Lung (tissue), 12 donors: ENCODE measurements around the gene UBA1. TPM values are rescaled to one million over a fixed set of nuclear protein-coding genes. Genes with fewer than 3 reads are reported as not detected.

Source experiments
- ATAC-seq: fragments of 200-7000 bp; cut with Tn5 transposase; one replicate; pipeline ENCODE4 v1.9.1; 2020; ENCODE audit warnings: moderate number of reproducible peaks; ENCODE audit not compliant: insufficient read depth, low FRiP score
- DNase-seq, 3 donors: peaks; one replicate each; pipeline ENCODE4 v3.0.0-alpha.2; 2013 to 2017
- H3K27ac ChIP-seq, 2 donors: one replicate each; pipeline ENCODE4 v1.5.1; 2013; ENCODE audit warnings: mild to moderate bottlenecking in 2 of 2, moderate library complexity in 2 of 2, control low read depth in 1 of 2, inconsistent platforms in 1 of 2, low read depth in 1 of 2, low read length in 1 of 2
- H3K27me3 ChIP-seq, 3 donors: one replicate each; pipeline ENCODE4 v1.5.1; 2013; ENCODE audit warnings: low read length in 2 of 3; ENCODE audit not compliant: control insufficient read depth in 3 of 3, insufficient read depth in 3 of 3
- H3K36me3 ChIP-seq, 4 donors: one replicate each; pipeline ENCODE4 v1.5.1; 2013; ENCODE audit warnings: low read length in 4 of 4, mild to moderate bottlenecking in 1 of 4, moderate library complexity in 1 of 4; ENCODE audit not compliant: control insufficient read depth in 4 of 4, insufficient read depth in 4 of 4
- H3K4me1 ChIP-seq, 5 donors: one replicate each; pipeline ENCODE4 v1.5.1; 2013; ENCODE audit warnings: low read length in 5 of 5, mild to moderate bottlenecking in 2 of 5, moderate library complexity in 1 of 5; ENCODE audit not compliant: control insufficient read depth in 5 of 5, insufficient read depth in 5 of 5
- H3K4me3 ChIP-seq: one replicate; pipeline ENCODE4 v1.5.1; 2013; ENCODE audit warnings: mild to moderate bottlenecking, control low read depth, moderate library complexity
- H3K9ac ChIP-seq, 2 donors: one replicate each; pipeline ENCODE4 v1.5.1; 2013; ENCODE audit warnings: low read length in 2 of 2, control low read depth in 1 of 2; ENCODE audit not compliant: insufficient read depth in 1 of 2
- H3K9me3 ChIP-seq, 4 donors: one replicate each; pipeline ENCODE4 v1.5.1; 2013; ENCODE audit warnings: low read length in 3 of 4, mild to moderate bottlenecking in 1 of 4, moderate library complexity in 1 of 4; ENCODE audit not compliant: control insufficient read depth in 4 of 4, insufficient read depth in 3 of 4
- CTCF ChIP-seq: IDR thresholded peaks from 2 replicates; pipeline ENCODE4 v1.5.1; 2012; ENCODE audit warnings: mild to moderate bottlenecking; ENCODE audit errors: control extremely low read depth, extremely low read depth
- WGBS, 2 donors: extraction: QIAGEN DNeasy Blood & Tissue Kit; methylation state at CpG; one replicate each; pipeline ENCODE4 v1.1.7; 2013; 5-methylcytosine and 5-hydroxymethylcytosine counted together
- polyA plus RNA-seq, 2 donors: library from polyadenylated mRNA; stranded (reverse); fragments of 200-250 nt; gene quantifications; one replicate each; pipeline ENCODE4 v1.2.1, GENCODE V29; 2013
- total RNA-seq, 2 donors: library from RNA; depleted of rRNA in 1 of 2; stranded (reverse); fragments of >200 nt in 1 of 2; gene quantifications; one replicate each; pipeline ENCODE4 v1.2.1, GENCODE V29; 2014 to 2021
- donor health status: control.
- donor health status: control.
- donor health status: Bipolar disorder and iron deficiency.
- donor health status: healthy.
- donor health status: DM: yes; HTN: yes; CAD: no.

Gene UBA1
- total and polyA plus RNA-seq, 4 donors: 92.5 to 221 (median 131) TPM

- peaks cover 0 to 25% (median 11%) of the 10 kb centered on the region in 4 donors for H3K36me3 ChIP-seq
- peaks cover 8 to 37% (median 17%) of the 10 kb centered on the region in 5 donors for H3K4me1 ChIP-seq
- 11 to 20% methylated on average over 11 to 14 of the region's 14 CpGs for WGBS, 2 donors
- ATAC-seq (no peak), DNase-seq (no peak)
- peaks cover 0 to 14% (median 13%) of the 10 kb centered on the region in 3 donors for H3K27me3 ChIP-seq
- no peak for TF ChIP-seq CTCF
- H3K4me3 ChIP-seq: peak overlapping the region; percentile 93
- peak overlapping the region; percentile 88 to 93 for H3K9ac ChIP-seq
- peak overlapping the region; percentile 93 to 99 for H3K27ac ChIP-seq
- H3K9me3 ChIP-seq: peaks cover 0 to 3% (median 0%) of the 10 kb centered on the region in 4 donors
Observed at GRCh38 chrX:47194194-47194787, 662 bp downstream of the UBA1 start.

- Histone ChIP-seq H3K27me3 (peaks cover 0 to 5% (median 5%) of the 10 kb centered on the region in 3 donors), H3K27ac (no peak overlapping the region), H3K36me3 (peaks cover 5 to 40% (median 26%) of the 10 kb centered on the region in 4 donors), H3K4me3 (no peak overlapping the region), H3K9me3 (peaks cover 0 to 3% (median 0%) of the 10 kb centered on the region in 4 donors), H3K4me1 (peaks cover 6 to 37% (median 17%) of the 10 kb centered on the region in 5 donors), H3K9ac (no peak overlapping the region)
- no peak for ATAC-seq
- no peak for DNase-seq
- 51 to 59% methylated on average over 3 of the region's 3 CpGs for WGBS, 2 donors
- TF ChIP-seq CTCF: no peak
Observed at GRCh38 chrX:47196098-47196497, 2.5 kb downstream of the UBA1 start.

DNA sequence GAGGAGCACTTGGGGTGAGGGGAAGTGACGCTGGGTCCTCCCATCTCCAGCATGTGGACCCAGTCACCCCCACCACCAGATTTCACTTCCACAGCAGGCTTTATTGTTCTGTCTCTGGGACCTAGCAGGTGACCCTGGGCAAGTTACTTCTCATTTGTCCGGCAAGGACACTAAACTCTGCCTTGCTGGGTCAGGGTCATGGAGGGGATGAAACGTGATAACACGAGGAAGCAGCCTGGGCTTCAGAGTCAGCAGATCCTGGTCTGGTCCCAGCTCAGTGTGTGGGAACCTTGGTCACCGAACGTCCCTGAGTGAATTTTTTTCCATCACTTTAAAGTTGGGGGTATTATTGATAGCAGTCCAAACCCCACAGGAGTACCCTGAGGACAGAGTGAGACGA is 3.9 kb downstream of the UBA1 start:
- DNase-seq: no peak
- H3K36me3 ChIP-seq: peaks cover 16 to 54% (median 40%) of the 10 kb centered on the region in 4 donors
- WGBS, 2 donors: 76 to 78% methylated on average over 7 of the region's 7 CpGs
- H3K27me3 ChIP-seq: no peaks in the 10 kb centered on the region
- peaks cover 6 to 37% (median 17%) of the 10 kb centered on the region in 5 donors for H3K4me1 ChIP-seq
- no peak for ATAC-seq
- no peak for TF ChIP-seq CTCF
- no peak overlapping the region for H3K9ac ChIP-seq
- no peak overlapping the region for H3K4me3 ChIP-seq
- no peak overlapping the region for H3K27ac ChIP-seq
- peaks cover 0 to 7% (median 0%) of the 10 kb centered on the region in 4 donors for H3K9me3 ChIP-seq
